Endodermal cell (in vitro differentiated cells): ENCODE results near the gene NKAIN1. TPM values are rescaled to one million over a fixed set of nuclear protein-coding genes. Genes with fewer than 3 reads are reported as not detected.

ENCODE experiments used
- DNase-seq: peaks from one replicate; pipeline ENCODE4 v3.0.0-alpha.2; 2017
- H3K27ac ChIP-seq: 2 replicates; pipeline ENCODE4 v1.5.1; 2013; ENCODE audit warnings: mild to moderate bottlenecking, low read depth, low read length, moderate library complexity
- H3K27me3 ChIP-seq: 2 replicates; pipeline ENCODE4 v1.6.1; 2013; ENCODE audit warnings: mild to moderate bottlenecking, low read length, moderate library complexity; ENCODE audit not compliant: insufficient read depth, control insufficient read depth, poor library complexity, severe bottlenecking
- H3K36me3 ChIP-seq: 2 replicates; pipeline ENCODE4 v1.7.0; 2013; ENCODE audit warnings: mild to moderate bottlenecking, low read length, moderate library complexity; ENCODE audit not compliant: control insufficient read depth, insufficient read depth
- H3K4me1 ChIP-seq: one replicate; pipeline ENCODE4 v1.7.0; 2013; ENCODE audit warnings: low read length; ENCODE audit not compliant: control insufficient read depth, insufficient read depth
- H3K4me3 ChIP-seq: 2 replicates; pipeline ENCODE4 v1.5.1; 2013; ENCODE audit warnings: mild to moderate bottlenecking, low read length, moderate library complexity
- H3K9ac ChIP-seq: 2 replicates; pipeline ENCODE4 v1.6.1; 2013; ENCODE audit warnings: mild to moderate bottlenecking, low read length, moderate library complexity; ENCODE audit not compliant: poor library complexity, severe bottlenecking; ENCODE audit errors: extremely low read depth
- H3K9me3 ChIP-seq: 2 replicates; pipeline ENCODE4 v1.6.1; 2013; ENCODE audit warnings: mild to moderate bottlenecking, low read length, moderate library complexity; ENCODE audit not compliant: control insufficient read depth
- H3K27ac Mint-ChIP-seq: 2 replicates; pipeline ENCODE4 v1.8.0; 2020; ENCODE audit warnings: mixed read lengths
- H3K27me3 Mint-ChIP-seq: 2 replicates; pipeline ENCODE4 v1.8.0; 2021; ENCODE audit warnings: mild to moderate bottlenecking, mixed read lengths; ENCODE audit not compliant: insufficient read depth
- H3K36me3 Mint-ChIP-seq: 2 replicates; pipeline ENCODE4 v1.8.0; 2020; ENCODE audit warnings: low read depth, mixed read lengths
- H3K4me1 Mint-ChIP-seq: 2 replicates; pipeline ENCODE4 v1.8.0; 2020; ENCODE audit warnings: mixed read lengths
- H3K4me3 Mint-ChIP-seq: 2 replicates; pipeline ENCODE4 v1.8.0; 2020; ENCODE audit warnings: mild to moderate bottlenecking, moderate library complexity, mixed read lengths
- H3K9me3 Mint-ChIP-seq: 2 replicates; pipeline ENCODE4 v1.8.0; 2020; ENCODE audit warnings: mild to moderate bottlenecking, mixed read lengths
- CTCF ChIP-seq: fragments of 200-600 bp; sonication (generic); conservative IDR thresholded peaks from 2 replicates; pipeline ENCODE4 v1.5.0; 2021; ENCODE audit warnings: antibody characterized with exemption, mild to moderate bottlenecking
- WGBS, 2 experiments: methylation state at CpG; one replicate each; pipeline versions ENCODE4 v1.1.5 to v1.1.7; 2013; ENCODE audit warnings: missing lambda C conversion rate in 2 of 2, mixed read lengths in 1 of 2; ENCODE audit not compliant: insufficient coverage in 1 of 2, insufficient read length in 1 of 2; 5-methylcytosine and 5-hydroxymethylcytosine counted together
- total RNA-seq, 2 donors: library from RNA; stranded (reverse); fragmentation: NEBNext Ultra II Directional in 1 of 2; extraction: Animal tissue kit (Norgen Biotek cat#: 25700) in 1 of 2; gene quantifications; 2 replicates in 1 of 2; 3 replicates in 1 of 2; pipeline ENCODE4 v1.2.1, GENCODE V29; 2021

Gene NKAIN1
- total RNA-seq, 2 donors from 2014 or later: 7.0 to 13.2 TPM

GRCh38 chr1:31259746-31260145 lies 20.1 kb upstream of the NKAIN1 start:
- H3K27me3 ChIP-seq: no peaks in the 10 kb centered on the region
- TF ChIP-seq CTCF: no peak
- no peak overlapping the region for H3K9ac ChIP-seq
- Mint-ChIP-seq H3K9me3 (no peaks in the 10 kb centered on the region), H3K4me3 (no peak overlapping the region), H3K27ac (no peak overlapping the region), H3K4me1 (no peaks in the 10 kb centered on the region), H3K27me3 (no peaks in the 10 kb centered on the region), H3K36me3 (peaks cover 56% of the 10 kb centered on the region)
- no peak overlapping the region for H3K4me3 ChIP-seq
- no peak overlapping the region for H3K27ac ChIP-seq
- 94 to 100% methylated on average over 2 to 3 of the region's 3 CpGs for WGBS, 2 experiments
- peaks cover 77% of the 10 kb centered on the region for H3K36me3 ChIP-seq
- no peaks in the 10 kb centered on the region for H3K9me3 ChIP-seq
- no peak for DNase-seq
- no peaks in the 10 kb centered on the region for H3K4me1 ChIP-seq

- no peaks in the 10 kb centered on the region for H3K9me3 Mint-ChIP-seq
- Histone ChIP-seq H3K27me3 (no peaks in the 10 kb centered on the region), H3K4me1 (no peaks in the 10 kb centered on the region), H3K9me3 (no peaks in the 10 kb centered on the region), H3K27ac (no peak overlapping the region), H3K4me3 (no peak overlapping the region), H3K36me3 (peaks cover 66% of the 10 kb centered on the region), H3K9ac (no peak overlapping the region)
- H3K4me3 Mint-ChIP-seq: no peak overlapping the region
- WGBS, 2 experiments: 95 to 100% methylated on average over 1 of the region's 1 CpG
- H3K4me1 Mint-ChIP-seq: no peaks in the 10 kb centered on the region
- H3K27me3 Mint-ChIP-seq: no peaks in the 10 kb centered on the region
- H3K27ac Mint-ChIP-seq: no peak overlapping the region
- no peak for TF ChIP-seq CTCF
- peaks cover 46% of the 10 kb centered on the region for H3K36me3 Mint-ChIP-seq
- DNase-seq: no peak
These were observed 18.9 kb upstream of the NKAIN1 start for GRCh38 chr1:31258581-31258980.

GRCh38 chr1:31257213-31257612 lies 17.5 kb upstream of the NKAIN1 start:
- H3K27me3 ChIP-seq: no peaks in the 10 kb centered on the region
- no peak overlapping the region for H3K4me3 ChIP-seq
- H3K9me3 ChIP-seq: no peaks in the 10 kb centered on the region
- H3K27ac Mint-ChIP-seq: no peak overlapping the region
- H3K4me1 ChIP-seq: no peaks in the 10 kb centered on the region
- 88 to 90% methylated on average over 1 of the region's 1 CpG for WGBS, 2 experiments
- H3K9me3 Mint-ChIP-seq: no peaks in the 10 kb centered on the region
- peaks cover 53% of the 10 kb centered on the region for H3K36me3 ChIP-seq
- DNase-seq: no peak
- peaks cover 40% of the 10 kb centered on the region for H3K36me3 Mint-ChIP-seq
- no peak overlapping the region for H3K9ac ChIP-seq
- no peaks in the 10 kb centered on the region for H3K4me1 Mint-ChIP-seq
- H3K27ac ChIP-seq: no peak overlapping the region
- no peaks in the 10 kb centered on the region for H3K27me3 Mint-ChIP-seq
- no peak overlapping the region for H3K4me3 Mint-ChIP-seq
- TF ChIP-seq CTCF: no peak
